ENCODE measurements around the gene MUC4.
"Not testable (repeated sequence)": the region's sequence is repeated elsewhere in the genome, so short reads cannot be mapped to it uniquely, and the experiment has no call there.

The MUC4 gene

GRCh38 chr3:195758721-195759353 is 52.9 kb downstream of the MUC4 start:
- no peak for DNase-seq (ENCODE audit: low read depth)

GRCh38 chr3:195757827-195758226 is 53.9 kb downstream of the MUC4 start:
- no peak for DNase-seq (ENCODE audit: low read depth)

- no peak for DNase-seq (ENCODE audit: low read depth)
Observed at GRCh38 chr3:195757438-195757770, 54.3 kb downstream of the MUC4 start.

- DNase-seq (ENCODE audit: low read depth): no peak
Observed at GRCh38 chr3:195755791-195756676, 55.7 kb downstream of the MUC4 start.

GRCh38 chr3:195755391-195755790 is 56.3 kb downstream of the MUC4 start:
- no peak for DNase-seq (ENCODE audit: low read depth)

- no peak for DNase-seq (ENCODE audit: low read depth)
Observed at GRCh38 chr3:195754906-195755305, 56.8 kb downstream of the MUC4 start.

GRCh38 chr3:195754141-195754540 is 57.6 kb downstream of the MUC4 start:
- DNase-seq (ENCODE audit: low read depth): no peak

- no peak for DNase-seq (ENCODE audit: low read depth)
Observed at GRCh38 chr3:195753581-195753980, 58.1 kb downstream of the MUC4 start.

GRCh38 chr3:195752546-195753331 is 59.0 kb downstream of the MUC4 start:
- no peak for DNase-seq (ENCODE audit: low read depth)

- no peak for DNase-seq (ENCODE audit: low read depth)
Observed at GRCh38 chr3:195752066-195752465, 59.7 kb downstream of the MUC4 start.

GRCh38 chr3:195751560-195751959 is 60.2 kb downstream of the MUC4 start:
- no peak for DNase-seq (ENCODE audit: low read depth)

- DNase-seq (ENCODE audit: low read depth): no peak
Observed at GRCh38 chr3:195750797-195751520, 60.8 kb downstream of the MUC4 start.

- DNase-seq (ENCODE audit: low read depth): not testable (repeated sequence)
Observed at GRCh38 chr3:195749101-195749500, 62.6 kb downstream of the MUC4 start.

- no peak for DNase-seq (ENCODE audit: low read depth)
Observed at GRCh38 chr3:195748661-195749060, 63.1 kb downstream of the MUC4 start.

GRCh38 chr3:195746751-195747150 is 65.0 kb downstream of the MUC4 start:
- no peak for DNase-seq (ENCODE audit: low read depth)

GRCh38 chr3:195746346-195746745 is 65.4 kb downstream of the MUC4 start:
- no peak for DNase-seq (ENCODE audit: low read depth)

GRCh38 chr3:195744437-195744836 is 67.3 kb downstream of the MUC4 start:
- DNase-seq (ENCODE audit: low read depth): no peak

GRCh38 chr3:195739561-195740111 is 72.1 kb downstream of the MUC4 start:
- DNase-seq (ENCODE audit: low read depth): no peak

- DNase-seq (ENCODE audit: low read depth): no peak
Observed at GRCh38 chr3:195738274-195739044, 73.3 kb downstream of the MUC4 start.

GRCh38 chr3:195737782-195738181 is 73.9 kb downstream of the MUC4 start:
- DNase-seq (ENCODE audit: low read depth): not testable (repeated sequence)

- DNase-seq (ENCODE audit: low read depth): no peak
Observed at GRCh38 chr3:195736866-195737490, 74.8 kb downstream of the MUC4 start.

Data from CMK (cell line).